ENCODE measurements around the gene PGBD2. TPM values are rescaled to one million over a fixed set of nuclear protein-coding genes. Genes with fewer than 3 reads are reported as not detected.

PGBD2 gene
- total and polyA plus RNA-seq, 9 of the 15 experiments (the other 6 are each of a cell fraction or from before 2014, with no cell fraction given), result 11.9 to 21.8 (median 14.7) TPM

GRCh38 chr1:248906009-248906752 is at the start of gene PGBD2 (continued):
- TF ChIP-seq, protein P1, sequence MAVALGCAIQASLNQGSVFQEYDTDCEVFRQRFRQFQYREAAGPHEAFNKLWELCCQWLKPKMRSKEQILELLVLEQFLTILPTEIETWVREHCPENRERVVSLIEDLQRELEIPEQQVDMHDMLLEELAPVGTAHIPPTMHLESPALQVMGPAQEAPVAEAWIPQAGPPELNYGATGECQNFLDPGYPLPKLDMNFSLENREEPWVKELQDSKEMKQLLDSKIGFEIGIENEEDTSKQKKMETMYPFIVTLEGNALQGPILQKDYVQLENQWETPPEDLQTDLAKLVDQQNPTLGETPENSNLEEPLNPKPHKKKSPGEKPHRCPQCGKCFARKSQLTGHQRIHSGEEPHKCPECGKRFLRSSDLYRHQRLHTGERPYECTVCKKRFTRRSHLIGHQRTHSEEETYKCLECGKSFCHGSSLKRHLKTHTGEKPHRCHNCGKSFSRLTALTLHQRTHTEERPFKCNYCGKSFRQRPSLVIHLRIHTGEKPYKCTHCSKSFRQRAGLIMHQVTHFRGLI (CRISPR knock-in tag; IDR thresholded peaks at IDR 0.05), result no peak
- TF ChIP-seq, protein P2, sequence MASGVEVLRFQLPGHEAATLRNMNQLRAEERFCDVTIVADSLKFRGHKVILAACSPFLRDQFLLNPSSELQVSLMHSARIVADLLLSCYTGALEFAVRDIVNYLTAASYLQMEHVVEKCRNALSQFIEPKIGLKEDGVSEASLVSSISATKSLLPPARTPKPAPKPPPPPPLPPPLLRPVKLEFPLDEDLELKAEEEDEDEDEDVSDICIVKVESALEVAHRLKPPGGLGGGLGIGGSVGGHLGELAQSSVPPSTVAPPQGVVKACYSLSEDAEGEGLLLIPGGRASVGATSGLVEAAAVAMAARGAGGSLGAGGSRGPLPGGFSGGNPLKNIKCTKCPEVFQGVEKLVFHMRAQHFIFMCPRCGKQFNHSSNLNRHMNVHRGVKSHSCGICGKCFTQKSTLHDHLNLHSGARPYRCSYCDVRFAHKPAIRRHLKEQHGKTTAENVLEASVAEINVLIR (CRISPR knock-in tag; IDR thresholded peaks at IDR 0.05), result no peak
- TF ChIP-seq ATF1 (CRISPR knock-in tag; IDR thresholded peaks at IDR 0.05) (no peak), ATF1 (tag; IDR thresholded peaks at IDR 0.05) (peak; percentile 86), ZNF551 (CRISPR knock-in tag; IDR thresholded peaks at IDR 0.05) (no peak), SRSF7 (optimal IDR thresholded peaks at IDR 0.05; ENCODE audit: low read depth, low read length) (no peak), STAT5A (IDR thresholded peaks at IDR 0.05; ENCODE audit: borderline replicate concordance, low read length) (peak; percentile 5; the same call in 1 of the 2 replicates), ZSCAN32 (CRISPR knock-in tag; IDR thresholded peaks at IDR 0.05) (no peak), ZNF445 (CRISPR knock-in tag; IDR thresholded peaks at IDR 0.05; ENCODE audit: low read depth) (no peak), NCOR1 (IDR thresholded peaks at IDR 0.05) (peak; percentile 53; the same call in 1 of the 2 replicates), ZNF77 (CRISPR knock-in tag; IDR thresholded peaks at IDR 0.05) (no peak), MAFG (tag; conservative IDR thresholded peaks at IDR 0.05) (no peak), CAMTA2 (CRISPR knock-in tag; conservative IDR thresholded peaks at IDR 0.05) (0 out of 2 replicates have a peak, but pooled peaks have one; percentile 30), SMAD3 (CRISPR knock-in tag; conservative IDR thresholded peaks at IDR 0.05) (0 out of 2 replicates have a peak, but pooled peaks have one; percentile 57), HDAC2 (IDR thresholded peaks at IDR 0.05) (0 out of 2 replicates have a peak, but pooled peaks have one; percentile 23), BRD9 (IDR thresholded peaks at IDR 0.05; ENCODE audit: low read depth, partially characterized antibody) (peak; percentile 65), ARID1B (IDR thresholded peaks at IDR 0.05) (peak; percentile 50), ASH1L (IDR thresholded peaks at IDR 0.05; ENCODE audit: borderline replicate concordance, low read depth, partially characterized antibody) (no peak), XRCC4 (IDR thresholded peaks at IDR 0.05; ENCODE audit: extremely low read depth, insufficient read depth, insufficient read length) (no peak), CCAR2 (IDR thresholded peaks at IDR 0.05; ENCODE audit: low read depth, low read length) (no peak), ZNF133 (CRISPR knock-in tag; IDR thresholded peaks at IDR 0.05) (peak; percentile 67; the same call in 1 of the 2 replicates), PML (IDR thresholded peaks at IDR 0.05; ENCODE audit: low read length) (peak; percentile 78), MAZ (CRISPR knock-in tag; conservative IDR thresholded peaks at IDR 0.05 in 1 of 2, IDR thresholded peaks at IDR 0.05 in 1 of 2) (peak; percentile 79 to 91), ZNF217 (CRISPR knock-in tag; IDR thresholded peaks at IDR 0.05) (no peak), NBN (IDR thresholded peaks at IDR 0.05; ENCODE audit: low read depth) (peak; percentile 96), GTF2F1 (IDR thresholded peaks at IDR 0.05; ENCODE audit: low read depth, low read length) (0 out of 2 replicates have a peak, but pooled peaks have one; percentile 39), ZNF239 (CRISPR knock-in tag; IDR thresholded peaks at IDR 0.05) (0 out of 2 replicates have a peak, but pooled peaks have one; percentile 20), ZZZ3 (IDR thresholded peaks at IDR 0.05) (no peak)
